Colonic mucosa (tissue), 4 donors: ENCODE measurements around the gene ZNF536. TPM values are rescaled to one million over a fixed set of nuclear protein-coding genes. Genes with fewer than 3 reads are reported as not detected.
"Not testable (repeated sequence)": the region's sequence is repeated elsewhere in the genome, so short reads cannot be mapped to it uniquely, and the experiment has no call there.

Source experiments
- DNase-seq: peaks from one replicate; pipeline ENCODE4 v3.0.0-alpha.2; 2020
- H3K27ac ChIP-seq: fragments of 200-600 bp; one replicate; pipeline ENCODE4 v1.8.0; 2021
- H3K27me3 ChIP-seq: fragments of 200-600 bp; one replicate; pipeline ENCODE4 v1.8.0; 2021
- H3K36me3 ChIP-seq: fragments of 200-600 bp; one replicate; pipeline ENCODE4 v1.8.0; 2021
- H3K4me1 ChIP-seq: fragments of 200-600 bp; one replicate; pipeline ENCODE4 v1.8.0; 2021; ENCODE audit warnings: mild to moderate bottlenecking
- H3K4me3 ChIP-seq: fragments of 200-600 bp; one replicate; pipeline ENCODE4 v1.8.0; 2021
- H3K9ac ChIP-seq, 2 donors: one replicate each; pipeline ENCODE4 v1.7.0; 2013; ENCODE audit warnings: control low read depth in 2 of 2, low read depth in 2 of 2, low read length in 2 of 2
- H3K9me3 ChIP-seq: fragments of 200-600 bp; one replicate; pipeline ENCODE4 v1.8.0; 2021
- intact Hi-C: fragments of 100-400 bp; cut with DNase I; formaldehyde crosslinking; loops from one replicate; pipeline ENCODE4 v1.14.1; 2022
- total RNA-seq, 2 donors: library from RNA; stranded (reverse); fragmentation: NEBNext Ultra II Directional in 1 of 2; extraction: Animal tissue kit (Norgen Biotek cat#: 25700) in 1 of 2; gene quantifications; one replicate each; pipeline ENCODE4 v1.2.1, GENCODE V29; 2021
- TF ChIP-seq, protein P1 (sequence below): fragments of 200-600 bp; IDR thresholded peaks from one replicate; pipeline ENCODE4 v1.8.0; 2022; ENCODE audit warnings: antibody characterized with exemption, mild to moderate bottlenecking
- donor health status: healthy.
- donor health status: DM: no; HTN: no; CAD: no.
- donor health status: DM: no; HTN: no; CAD: no.

Gene ZNF536
- total RNA-seq, 2 donors from 2014 or later, result 1.3 to 1.4 TPM

DNA sequence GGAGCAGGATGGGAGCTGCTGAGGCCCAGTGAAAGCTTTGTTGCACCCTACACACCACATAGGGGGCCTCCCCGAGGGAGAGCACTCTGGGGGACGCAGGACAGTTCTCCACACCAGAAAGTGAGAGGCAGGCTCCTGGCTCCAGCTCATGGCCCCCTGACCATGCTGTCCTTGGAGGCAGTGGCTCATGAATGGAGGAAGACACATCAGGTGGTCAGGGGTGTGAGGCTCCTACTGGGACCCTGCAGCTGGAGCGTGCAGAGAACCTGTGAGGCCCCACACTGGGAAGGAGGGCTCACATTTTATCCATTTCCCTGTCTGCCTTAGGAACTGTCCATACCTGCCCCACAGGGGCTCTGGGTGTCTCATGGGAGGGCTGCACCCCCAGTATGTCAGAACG lies 85.3 kb downstream of the ZNF536 start:
- no peaks in the 10 kb centered on the region for H3K36me3 ChIP-seq
- no peak overlapping the region for H3K27ac ChIP-seq
- intact Hi-C loops, result no loop called here
- H3K4me3 ChIP-seq, result no peak overlapping the region
- TF ChIP-seq, protein P1, sequence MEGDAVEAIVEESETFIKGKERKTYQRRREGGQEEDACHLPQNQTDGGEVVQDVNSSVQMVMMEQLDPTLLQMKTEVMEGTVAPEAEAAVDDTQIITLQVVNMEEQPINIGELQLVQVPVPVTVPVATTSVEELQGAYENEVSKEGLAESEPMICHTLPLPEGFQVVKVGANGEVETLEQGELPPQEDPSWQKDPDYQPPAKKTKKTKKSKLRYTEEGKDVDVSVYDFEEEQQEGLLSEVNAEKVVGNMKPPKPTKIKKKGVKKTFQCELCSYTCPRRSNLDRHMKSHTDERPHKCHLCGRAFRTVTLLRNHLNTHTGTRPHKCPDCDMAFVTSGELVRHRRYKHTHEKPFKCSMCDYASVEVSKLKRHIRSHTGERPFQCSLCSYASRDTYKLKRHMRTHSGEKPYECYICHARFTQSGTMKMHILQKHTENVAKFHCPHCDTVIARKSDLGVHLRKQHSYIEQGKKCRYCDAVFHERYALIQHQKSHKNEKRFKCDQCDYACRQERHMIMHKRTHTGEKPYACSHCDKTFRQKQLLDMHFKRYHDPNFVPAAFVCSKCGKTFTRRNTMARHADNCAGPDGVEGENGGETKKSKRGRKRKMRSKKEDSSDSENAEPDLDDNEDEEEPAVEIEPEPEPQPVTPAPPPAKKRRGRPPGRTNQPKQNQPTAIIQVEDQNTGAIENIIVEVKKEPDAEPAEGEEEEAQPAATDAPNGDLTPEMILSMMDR, result no peak
- no peaks in the 10 kb centered on the region for H3K4me1 ChIP-seq
- no peak for DNase-seq
- H3K27me3 ChIP-seq, result no peaks in the 10 kb centered on the region
- H3K9me3 ChIP-seq, result no peaks in the 10 kb centered on the region
- no peak overlapping the region for H3K9ac ChIP-seq

DNA sequence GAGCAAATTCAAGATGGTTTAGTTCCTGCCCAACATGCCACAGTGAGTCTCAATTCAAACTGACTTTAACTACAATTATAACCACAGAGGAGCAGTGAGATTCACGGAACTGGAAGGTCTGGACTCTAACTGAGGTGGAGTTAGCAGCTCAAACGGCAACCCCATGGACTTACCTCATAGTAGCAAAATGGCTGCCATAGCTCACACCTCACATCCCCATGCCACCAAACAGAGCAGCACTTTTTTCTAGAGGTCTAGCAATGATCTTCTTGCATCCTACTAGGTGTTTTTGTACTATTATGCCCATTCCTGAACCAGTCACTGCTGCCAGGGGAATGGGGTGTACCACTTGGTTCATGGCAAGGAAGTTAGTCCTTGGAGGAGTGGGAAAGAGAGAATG lies 87.7 kb downstream of the ZNF536 start:
- Histone ChIP-seq H3K9ac (no peak overlapping the region), H3K9me3 (no peaks in the 10 kb centered on the region), H3K27ac (no peak overlapping the region), H3K4me3 (no peak overlapping the region), H3K27me3 (no peaks in the 10 kb centered on the region), H3K36me3 (no peaks in the 10 kb centered on the region), H3K4me1 (no peaks in the 10 kb centered on the region)
- DNase-seq, result no peak
- TF ChIP-seq, protein P1, result no peak
- intact Hi-C loops, result no loop called here

DNA sequence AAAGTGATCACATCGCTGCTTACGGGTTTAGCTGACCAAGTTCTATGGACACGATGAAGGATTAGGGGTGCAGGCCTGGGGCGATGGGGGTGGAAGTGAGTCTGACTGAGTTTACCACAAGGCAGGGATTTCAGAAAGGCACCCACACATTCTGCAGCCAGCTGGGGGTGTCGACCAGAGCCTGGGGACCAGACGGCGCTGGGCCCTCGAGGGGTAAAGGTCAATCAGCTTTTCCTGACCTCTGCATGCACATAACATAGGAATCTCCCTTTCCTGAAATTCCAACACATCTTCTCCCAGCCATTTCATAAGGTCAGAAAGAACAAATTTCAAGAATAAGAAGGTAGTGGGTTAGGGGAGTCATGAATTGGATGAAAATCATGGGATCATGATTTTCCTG lies 92.0 kb downstream of the ZNF536 start:
- no peak overlapping the region for H3K4me3 ChIP-seq
- no peaks in the 10 kb centered on the region for H3K4me1 ChIP-seq
- DNase-seq, result no peak
- H3K36me3 ChIP-seq, result no peaks in the 10 kb centered on the region
- H3K27ac ChIP-seq, result no peak overlapping the region
- TF ChIP-seq, protein P1, result no peak
- no peak overlapping the region for H3K9ac ChIP-seq
- no peaks in the 10 kb centered on the region for H3K9me3 ChIP-seq
- intact Hi-C loops, result no loop called here
- H3K27me3 ChIP-seq, result no peaks in the 10 kb centered on the region

DNA sequence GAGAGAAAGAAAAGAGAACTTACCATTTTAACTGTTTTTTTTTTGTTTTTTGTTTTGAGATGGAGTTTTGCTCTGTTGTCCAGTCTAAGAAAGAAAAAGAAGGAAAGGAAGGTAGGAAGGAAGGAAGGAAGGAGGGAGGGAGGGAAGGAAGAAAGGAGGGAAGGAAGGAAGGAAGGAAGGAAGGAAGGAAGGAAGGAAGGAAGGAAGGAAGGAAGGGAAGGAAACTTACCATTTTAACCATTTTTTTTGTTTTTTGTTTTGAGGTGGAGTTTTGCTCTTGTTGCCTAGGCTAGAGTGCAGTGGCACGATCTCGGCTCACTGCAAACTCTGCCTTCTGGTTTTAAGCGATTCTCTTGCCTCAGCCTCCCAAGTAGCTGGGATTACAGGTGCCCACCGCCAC lies 94.4 kb downstream of the ZNF536 start:
- DNase-seq, H3K4me1 ChIP-seq, intact Hi-C loops, H3K36me3 ChIP-seq, H3K27ac ChIP-seq, H3K9me3 ChIP-seq, H3K4me3 ChIP-seq, H3K27me3 ChIP-seq, H3K9ac ChIP-seq: not testable (repeated sequence)

DNA sequence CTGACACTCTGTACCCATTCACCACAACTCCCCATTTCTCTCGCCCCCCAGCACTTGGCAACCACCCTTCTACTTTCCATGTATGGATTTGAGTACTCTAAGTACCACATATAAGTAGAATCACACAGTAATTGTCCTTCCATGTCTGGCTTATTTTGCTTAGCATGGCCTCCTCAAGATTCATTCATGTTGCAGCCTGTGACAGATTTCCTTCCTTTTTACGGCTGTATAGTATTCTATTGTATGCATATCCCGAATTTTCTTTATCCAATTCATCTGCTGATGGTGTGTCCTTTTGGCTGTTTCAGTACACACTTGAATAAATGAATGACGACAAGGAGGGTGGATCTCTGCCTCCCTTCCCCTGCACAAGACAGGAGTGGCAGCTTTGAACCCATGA lies 95.1 kb downstream of the ZNF536 start:
- Histone ChIP-seq H3K4me3 (no peak overlapping the region), H3K9ac (no peak overlapping the region), H3K27me3 (no peaks in the 10 kb centered on the region), H3K9me3 (no peaks in the 10 kb centered on the region), H3K36me3 (no peaks in the 10 kb centered on the region), H3K4me1 (no peaks in the 10 kb centered on the region), H3K27ac (no peak overlapping the region)
- DNase-seq, result no peak
- TF ChIP-seq, protein P1, result no peak
- intact Hi-C loops, result no loop called here

DNA sequence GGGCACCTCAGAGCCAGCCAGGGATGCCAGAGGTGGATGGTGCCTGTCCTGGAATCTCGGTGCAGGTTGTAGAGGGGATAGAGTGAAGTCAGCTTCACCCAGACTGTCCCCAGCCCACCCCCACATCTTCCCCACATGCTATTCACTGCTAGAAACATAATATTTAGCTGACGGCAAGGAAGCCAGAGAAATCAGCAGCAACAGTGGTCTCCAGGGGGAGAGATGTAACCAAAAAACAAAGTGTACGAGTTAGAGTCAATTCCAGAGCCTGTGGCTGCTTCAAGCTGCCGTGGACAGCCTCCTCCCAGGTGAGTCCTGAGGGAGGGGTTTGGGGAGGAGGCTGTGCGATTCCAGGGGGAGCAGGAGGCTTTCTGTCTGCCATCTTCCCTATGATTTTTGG lies 97.6 kb downstream of the ZNF536 start:
- H3K9ac ChIP-seq, result no peak overlapping the region
- TF ChIP-seq, protein P1, result no peak
- no peaks in the 10 kb centered on the region for H3K36me3 ChIP-seq
- H3K27me3 ChIP-seq, result no peaks in the 10 kb centered on the region
- DNase-seq, result no peak
- intact Hi-C loops, result no loop called here
- H3K4me3 ChIP-seq, result no peak overlapping the region
- H3K27ac ChIP-seq, result no peak overlapping the region
- no peaks in the 10 kb centered on the region for H3K9me3 ChIP-seq
- H3K4me1 ChIP-seq, result no peaks in the 10 kb centered on the region
